ENCODE data around the gene SLC24A1. TPM values are rescaled to one million over a fixed set of nuclear protein-coding genes. Genes with fewer than 3 reads are reported as not detected.

Gene SLC24A1
- total and polyA plus RNA-seq, 2 of the 4 experiments (the other 2 are of a cell fraction) = 3.6 to 4.9 TPM

- H4K20me1 ChIP-seq (ENCODE audit: insufficient read depth, low read length) = 0 out of 2 replicates have a peak, but pooled peaks cover 3% of the 10 kb centered on the region
- no peak overlapping the region for H3K18ac ChIP-seq (ENCODE audit: low read depth, low read length)
- H3K4ac ChIP-seq (ENCODE audit: low read depth, low read length) = no peak overlapping the region
- ChIA-PET CTCF (interaction anchor here (0.6 kb wide), 1 partner anchor 162 kb away, joined by 3 read pairs; no protein-coding TSS in a partner anchor), POLR2A (ENCODE audit: unreplicated experiment) (no interaction called here)
- no peak overlapping the region for H2AFZ ChIP-seq (replicated peaks; ENCODE audit: low read length, poor library complexity)
- ATAC-seq (ENCODE audit: low read depth) = no peak
- H4K8ac ChIP-seq (ENCODE audit: low read depth in 2 of 2, low read length in 2 of 2) = no peak overlapping the region
- no peaks in the 10 kb centered on the region for H3K36me3 ChIP-seq (ENCODE audit: control insufficient read depth, insufficient read depth, low read length)
- no peak for DNase-seq
- H3K4me1 ChIP-seq (ENCODE audit: control insufficient read depth, insufficient read depth, low read length) = peaks cover 9% of the 10 kb centered on the region
- peaks cover 6% of the 10 kb centered on the region; the same call in 1 of the 2 replicates for H3K9me1 ChIP-seq (ENCODE audit: insufficient read depth, low read length)
- no peaks in the 10 kb centered on the region for H3K27me3 ChIP-seq (ENCODE audit: control insufficient read depth, insufficient read depth, low read length)
- H2BK120ac ChIP-seq (ENCODE audit: low read depth, low read length) = no peak overlapping the region
- WGBS, 2 experiments (ENCODE audit: extremely low coverage in 2 of 2, insufficient read length in 1 of 2) = no CpG with 5 or more reads among the region's 1 CpG
- no peak for TF ChIP-seq MAFK (IDR thresholded peaks at IDR 0.05; ENCODE audit: low read depth, low read length)
- no peak for TF ChIP-seq RFX5 (IDR thresholded peaks at IDR 0.05; ENCODE audit: low read depth, low read length)
- no peak for TF ChIP-seq MXI1 (IDR thresholded peaks at IDR 0.05; ENCODE audit: borderline replicate concordance, low read depth, low read length)
- TF ChIP-seq BHLHE40 (IDR thresholded peaks at IDR 0.05; ENCODE audit: low read depth, low read length) = no peak
- TF ChIP-seq CHD1 (IDR thresholded peaks at IDR 0.05; ENCODE audit: low read depth, low read length) = no peak
- TF ChIP-seq NFE2L2 (IDR thresholded peaks at IDR 0.05; ENCODE audit: low read depth, low read length) = no peak
- TF ChIP-seq FOS (IDR thresholded peaks at IDR 0.05; ENCODE audit: low read depth, low read length) = no peak
- no peak for TF ChIP-seq CTCF (conservative IDR thresholded peaks at IDR 0.05; ENCODE audit: low read depth, low read length)
- TF ChIP-seq RAD21 (IDR thresholded peaks at IDR 0.05; ENCODE audit: low read length) = no peak
- TF ChIP-seq RCOR1 (IDR thresholded peaks at IDR 0.05; ENCODE audit: insufficient replicate concordance, low read length) = no peak
- no peak for TF ChIP-seq POLR2A (IDR thresholded peaks at IDR 0.05; ENCODE audit: low read depth, low read length)
- H2AK5ac ChIP-seq (ENCODE audit: low read depth, low read length) = no peak overlapping the region
- in situ Hi-C loops (cut with MboI; ENCODE audit: low sequenced_read_pairs) = no loop called here
- no peak overlapping the region for H2BK20ac ChIP-seq (ENCODE audit: low read depth, low read length)
- no peak overlapping the region for H2AK9ac ChIP-seq (replicated peaks; ENCODE audit: low read depth, low read length, poor library complexity)
- H3K56ac ChIP-seq (ENCODE audit: extremely low read depth, insufficient read depth, low read length) = no peak overlapping the region
- dilution Hi-C loops (cut with HindIII; ENCODE audit: low sequenced_read_pairs, unreplicated experiment) = no loop called here
- no peak overlapping the region for H2BK5ac ChIP-seq (ENCODE audit: low read depth, low read length, poor library complexity, severe bottlenecking)
- no peak overlapping the region for H2BK15ac ChIP-seq (ENCODE audit: low read depth, low read length)
- H3K79me1 ChIP-seq (ENCODE audit: low read depth in 1 of 2, low read length in 2 of 2) = 0 out of 4 replicates have a peak, but pooled peaks cover 0 to 3% of the 10 kb centered on the region in 2 experiments
- H3K9ac ChIP-seq (ENCODE audit: low read depth, low read length) = no peak overlapping the region
- intact Hi-C loops (cut with micrococcal nuclease) = loop anchor here (10.0 kb wide), 1 partner anchor 650 kb away; no protein-coding TSS in a partner anchor
- H3K23ac ChIP-seq (ENCODE audit: low read depth, low read length) = no peak overlapping the region
- H4K5ac ChIP-seq (ENCODE audit: low read depth, low read length) = no peak overlapping the region
- no peak overlapping the region for H4K91ac ChIP-seq (ENCODE audit: insufficient read depth, low read depth, low read length)
- no peak overlapping the region for H3K4me2 ChIP-seq (ENCODE audit: low read depth, low read length)
- no peak overlapping the region for H3K4me3 ChIP-seq (ENCODE audit: insufficient read depth, low read depth, low read length)
- no TSS peak for BruUV-seq (replicated peaks)
- H3K27ac ChIP-seq (ENCODE audit: insufficient read depth, low read length) = no peak overlapping the region
- 0 out of 2 replicates have a peak overlapping the region, but pooled peaks have one; percentile 4 for H3K14ac ChIP-seq (replicated peaks; ENCODE audit: low read depth, low read length)
- H3K9me3 ChIP-seq (ENCODE audit: control insufficient read depth, insufficient read depth, low read length) = no peaks in the 10 kb centered on the region
Observed at GRCh38 chr15:65634356-65634755, 12.6 kb downstream of the SLC24A1 start.
